Stimulated activated CD8-positive, alpha-beta memory T cell treated with anti-CD3 and anti-CD28 coated beads, Interleukin-4, amount 100 ng/mL, for 48 hours (primary cell): Measurements from ENCODE around the gene SH3GL3.

Experiments used
- DNase-seq: peaks from one replicate; pipeline ENCODE4 v3.0.0-alpha.2; 2020

Gene SH3GL3

GRCh38 chr15:83514584-83514983 lies 67.4 kb downstream of the SH3GL3 start:
- DNase-seq: no peak

- no peak for DNase-seq
Measured at GRCh38 chr15:83515164-83515563, 68.0 kb downstream of the SH3GL3 start.

- no peak for DNase-seq
Measured at GRCh38 chr15:83516935-83517334, 69.8 kb downstream of the SH3GL3 start.

GRCh38 chr15:83526319-83526718 lies 79.2 kb downstream of the SH3GL3 start:
- DNase-seq: no peak

GRCh38 chr15:83533410-83533962 lies 86.3 kb downstream of the SH3GL3 start:
- no peak for DNase-seq

- DNase-seq: no peak
Measured at GRCh38 chr15:83537606-83538005, 90.5 kb downstream of the SH3GL3 start.

GRCh38 chr15:83538682-83539081 lies 91.5 kb downstream of the SH3GL3 start:
- no peak for DNase-seq

- no peak for DNase-seq
Measured at GRCh38 chr15:83545804-83546511, 98.8 kb downstream of the SH3GL3 start.

GRCh38 chr15:83546512-83546888 lies 99.4 kb downstream of the SH3GL3 start:
- DNase-seq: no peak

GRCh38 chr15:83547168-83547567 lies 100.0 kb downstream of the SH3GL3 start:
- DNase-seq: no peak

GRCh38 chr15:83549623-83550022 lies 102.5 kb downstream of the SH3GL3 start:
- DNase-seq: no peak

GRCh38 chr15:83554558-83554957 lies 107.4 kb downstream of the SH3GL3 start:
- DNase-seq: no peak

- no peak for DNase-seq
Measured at GRCh38 chr15:83555383-83555782, 108.2 kb downstream of the SH3GL3 start.

- DNase-seq: no peak
Measured at GRCh38 chr15:83556068-83556467, 108.9 kb downstream of the SH3GL3 start.

GRCh38 chr15:83556754-83557153 lies 109.6 kb downstream of the SH3GL3 start:
- DNase-seq: no peak

GRCh38 chr15:83558146-83558545 lies 111.0 kb downstream of the SH3GL3 start:
- DNase-seq: no peak

- DNase-seq: peak; percentile 62
Measured at GRCh38 chr15:83559310-83559966, 112.3 kb downstream of the SH3GL3 start.

- no peak for DNase-seq
Measured at GRCh38 chr15:83561661-83562060, 114.5 kb downstream of the SH3GL3 start.

GRCh38 chr15:83565138-83565537 lies 118.0 kb downstream of the SH3GL3 start:
- DNase-seq: no peak

- no peak for DNase-seq
Measured at GRCh38 chr15:83565553-83566159, 118.5 kb downstream of the SH3GL3 start.

- no peak for DNase-seq
Measured at GRCh38 chr15:83567318-83567717, 120.2 kb downstream of the SH3GL3 start.

- DNase-seq: no peak
Measured at GRCh38 chr15:83569341-83569740, 122.2 kb downstream of the SH3GL3 start.

GRCh38 chr15:83570756-83571155 lies 123.6 kb downstream of the SH3GL3 start:
- DNase-seq: no peak
